H1 (cell line): ENCODE measurements around the gene AP3M1. TPM values are rescaled to one million over a fixed set of nuclear protein-coding genes. Genes with fewer than 3 reads are reported as not detected.

ENCODE experiments used
- CTCF ChIA-PET: fragments of 300-600 bp; sonication (Branson Sonifier 250); formaldehyde crosslinking; loops from one replicate; lab custom pipeline; 2021; ENCODE audit not compliant: partially characterized antibody; lab: Charles Lee
- POLR2A ChIA-PET: fragments of 300-600 bp; sonication (Branson Sonifier 250); formaldehyde crosslinking; loops from one replicate; lab custom pipeline; 2021; ENCODE audit warnings: inconsistent platforms; ENCODE audit not compliant: partially characterized antibody; lab: Charles Lee
- DNase-seq, 2 experiments: peaks; one replicate each; pipeline versions ENCODE4 v3.0.0 to v3.0.0-alpha.2; 2010 to 2022; ENCODE audit warnings: low spot score in 2 of 2, low read depth in 1 of 2, mixed read lengths in 1 of 2
- FAIRE-seq: peaks from 2 replicates; lab custom pipeline; 2011; peaks lifted over from hg19 to GRCh38; lab: Jason Lieb, UNC
- H2AFZ ChIP-seq: 2 replicates; pipeline ENCODE4 v1.8.1; 2012; ENCODE audit warnings: low read length, inconsistent platforms
- H2AK5ac ChIP-seq: 2 replicates; pipeline ENCODE4 v1.6.1; 2013; ENCODE audit warnings: low read depth, low read length
- H2BK120ac ChIP-seq: replicated peaks from 2 replicates; pipeline ENCODE3; 2013; ENCODE audit warnings: low read depth, low read length, inconsistent platforms
- H2BK12ac ChIP-seq: 2 replicates; pipeline ENCODE4 v1.6.1; 2013; ENCODE audit warnings: low read depth, low read length
- H2BK15ac ChIP-seq: 2 replicates; pipeline ENCODE4 v1.6.1; 2013; ENCODE audit warnings: low read length
- H2BK20ac ChIP-seq: 2 replicates; pipeline ENCODE4 v1.6.1; 2013; ENCODE audit warnings: low read length
- H2BK5ac ChIP-seq: 2 replicates; pipeline ENCODE4 v1.6.1; 2013; ENCODE audit warnings: low read depth, low read length
- H3K14ac ChIP-seq: 2 replicates; pipeline ENCODE4 v1.6.1; 2013; ENCODE audit warnings: inconsistent platforms; ENCODE audit not compliant: insufficient read length
- H3K18ac ChIP-seq: 2 replicates; pipeline ENCODE4 v1.6.1; 2013; ENCODE audit warnings: low read length; ENCODE audit errors: extremely low read depth
- H3K23ac ChIP-seq: 2 replicates; pipeline ENCODE4 v1.6.1; 2013; ENCODE audit warnings: inconsistent platforms; ENCODE audit not compliant: insufficient read length
- H3K23me2 ChIP-seq: 2 replicates; pipeline ENCODE4 v1.6.1; 2013; ENCODE audit warnings: low read depth, low read length
- H3K27ac ChIP-seq: 2 replicates; pipeline ENCODE4 v1.6.1; 2011; ENCODE audit warnings: low read depth, low read length, inconsistent platforms
- H3K27me3 ChIP-seq, 4 experiments: replicated peaks in 1 of 4; 1 replicate in 1 of 4; 2 replicates in 3 of 4; pipeline versions ENCODE4 v1.6.1 to v1.8.1; 2011 to 2013; ENCODE audit warnings: low read length in 3 of 4, mild to moderate bottlenecking in 3 of 4, inconsistent platforms in 2 of 4, mixed read lengths in 2 of 4, moderate library complexity in 1 of 4; ENCODE audit not compliant: control insufficient read depth in 3 of 4, insufficient read depth in 3 of 4; ENCODE audit errors: extremely low read depth in 1 of 4
- H3K36me3 ChIP-seq, 4 experiments: 2 replicates each; pipeline versions ENCODE4 v1.6.1 to v1.8.1; 2011 to 2013; ENCODE audit warnings: mild to moderate bottlenecking in 4 of 4, low read length in 3 of 4, moderate library complexity in 2 of 4, control low read depth in 1 of 4, inconsistent platforms in 1 of 4; ENCODE audit not compliant: insufficient read depth in 4 of 4, control insufficient read depth in 2 of 4
- H3K4ac ChIP-seq: replicated peaks from 2 replicates; pipeline ENCODE3; 2013; ENCODE audit warnings: low read length, low read depth, mixed read lengths, inconsistent platforms; ENCODE audit not compliant: insufficient read length
- H3K4me1 ChIP-seq, 4 experiments: replicated peaks in 1 of 4; 1 replicate in 1 of 4; 2 replicates in 3 of 4; pipeline versions ENCODE4 v1.6.1 to v1.8.1; 2011 to 2013; ENCODE audit warnings: low read length in 3 of 4, inconsistent platforms in 2 of 4, mixed read lengths in 1 of 4; ENCODE audit not compliant: insufficient read depth in 4 of 4, control insufficient read depth in 3 of 4
- H3K4me2 ChIP-seq, 2 experiments: 2 replicates each; pipeline versions ENCODE4 v1.6.1 to v1.8.1; 2011 to 2013; ENCODE audit warnings: low read depth in 2 of 2, low read length in 2 of 2, control low read depth in 1 of 2, inconsistent platforms in 1 of 2, mild to moderate bottlenecking in 1 of 2; ENCODE audit not compliant: insufficient read depth in 1 of 2
- H3K4me3 ChIP-seq, 4 experiments: fragments of 200-600, 300-600 bp in 1 of 4; sonication (generic), shearing (Covaris generic), sonication (Bioruptor Twin) in 1 of 4; 2 replicates each; pipeline versions ENCODE4 v1.5.1 to v1.8.1; 2011 to 2016; ENCODE audit warnings: low read length in 4 of 4, low read depth in 3 of 4, control low read depth in 2 of 4, inconsistent platforms in 2 of 4, mild to moderate bottlenecking in 2 of 4, mixed read lengths in 1 of 4, moderate library complexity in 1 of 4; ENCODE audit not compliant: insufficient read depth in 2 of 4; ENCODE audit errors: extremely low read depth in 1 of 4
- H3K56ac ChIP-seq: replicated peaks from 2 replicates; pipeline ENCODE3; 2013; ENCODE audit warnings: low read depth, mild to moderate bottlenecking, mixed read lengths, low read length, inconsistent platforms; ENCODE audit not compliant: insufficient read length
- H3K79me1 ChIP-seq: 2 replicates; pipeline ENCODE4 v1.6.1; 2013; ENCODE audit warnings: low read depth, low read length, control low read depth
- H3K79me2 ChIP-seq, 2 experiments: 2 replicates each; pipeline versions ENCODE4 v1.6.1 to v1.8.1; 2012 to 2013; ENCODE audit warnings: low read length in 2 of 2, mild to moderate bottlenecking in 2 of 2, inconsistent platforms in 1 of 2; ENCODE audit not compliant: insufficient read depth in 2 of 2, control insufficient read depth in 1 of 2
- H3K9ac ChIP-seq, 4 experiments: replicated peaks in 1 of 4; 1 replicate in 1 of 4; 2 replicates in 3 of 4; pipeline versions ENCODE4 v1.6.1 to v1.8.1; 2011 to 2013; ENCODE audit warnings: low read depth in 3 of 4, low read length in 3 of 4, control low read depth in 2 of 4, mild to moderate bottlenecking in 2 of 4, moderate library complexity in 2 of 4, inconsistent platforms in 1 of 4; ENCODE audit errors: extremely low read depth in 1 of 4
- H3K9me3 ChIP-seq, 2 experiments: 2 replicates each; pipeline versions ENCODE4 v1.6.1 to v1.8.1; 2012 to 2013; ENCODE audit warnings: mild to moderate bottlenecking in 2 of 2, moderate library complexity in 2 of 2, control low read depth in 1 of 2, inconsistent platforms in 1 of 2, low read depth in 1 of 2, low read length in 1 of 2, mixed read lengths in 1 of 2; ENCODE audit not compliant: insufficient read depth in 2 of 2
- H4K20me1 ChIP-seq, 2 experiments: replicated peaks in 1 of 2; 2 replicates each; pipeline versions ENCODE3 to v1.8.1; 2011 to 2013; ENCODE audit warnings: inconsistent platforms in 2 of 2, low read length in 2 of 2, mild to moderate bottlenecking in 1 of 2; ENCODE audit not compliant: insufficient read depth in 2 of 2, control insufficient read depth in 1 of 2
- H4K5ac ChIP-seq: 2 replicates; pipeline ENCODE4 v1.6.1; 2013; ENCODE audit warnings: low read length, low read depth, mixed read lengths, inconsistent platforms; ENCODE audit not compliant: insufficient read length
- H4K8ac ChIP-seq: 2 replicates; pipeline ENCODE4 v1.8.0; 2013; ENCODE audit warnings: mild to moderate bottlenecking, moderate library complexity, low read length, inconsistent platforms; ENCODE audit not compliant: insufficient read depth; ENCODE audit errors: extremely low read depth
- H4K91ac ChIP-seq: replicated peaks from 2 replicates; pipeline ENCODE3; 2013; ENCODE audit warnings: low read length, mixed read lengths, inconsistent platforms; ENCODE audit not compliant: insufficient read length
- ASH2L ChIP-seq: fragments of 200-600, 300-600 bp; sonication (generic); IDR thresholded peaks from one replicate; pipeline ENCODE4 v1.7.1; 2017; ENCODE audit warnings: low read length
- BCL11A ChIP-seq, 2 experiments: IDR thresholded peaks; one replicate each; pipeline ENCODE4 v1.6.1; 2011; ENCODE audit warnings: low read depth in 2 of 2, low read length in 2 of 2, mild to moderate bottlenecking in 2 of 2
- CTBP2 ChIP-seq: IDR thresholded peaks from 2 replicates; pipeline ENCODE4 v1.7.0; 2011; ENCODE audit warnings: borderline replicate concordance, mild to moderate bottlenecking, moderate library complexity, mixed read lengths, low read length; ENCODE audit not compliant: insufficient read depth, insufficient read length
- JUN ChIP-seq: IDR thresholded peaks from 2 replicates; pipeline ENCODE4 v1.6.1; 2011; ENCODE audit warnings: low read depth, mild to moderate bottlenecking, improper control_type of control experiment, low read length
- RBBP5 ChIP-seq: IDR thresholded peaks from 2 replicates; pipeline ENCODE4 v1.7.1; 2012; ENCODE audit warnings: low read depth, mild to moderate bottlenecking, inconsistent platforms, low read length, moderate library complexity, borderline replicate concordance
- SIN3A ChIP-seq, 2 experiments: IDR thresholded peaks in 1 of 2; conservative IDR thresholded peaks in 1 of 2; 2 replicates each; pipeline ENCODE4 v1.6.1; 2011 to 2012; ENCODE audit warnings: low read length in 2 of 2, improper control_type of control experiment in 1 of 2, low read depth in 1 of 2, mild to moderate bottlenecking in 1 of 2
- SP4 ChIP-seq: IDR thresholded peaks from 2 replicates; pipeline ENCODE4 v1.6.1; 2012; ENCODE audit warnings: low read length, inconsistent platforms
- TCF12 ChIP-seq: IDR thresholded peaks from 2 replicates; pipeline ENCODE4 v1.6.1; 2011; ENCODE audit warnings: low read depth, mild to moderate bottlenecking, low read length
- TEAD4 ChIP-seq: IDR thresholded peaks from 2 replicates; pipeline ENCODE4 v1.6.1; 2012; ENCODE audit warnings: low read depth, low read length, inconsistent platforms, mixed read lengths
- WGBS, 2 experiments: shearing (Covaris generic) in 1 of 2; methylation state at CpG; one replicate each; pipeline versions ENCODE4 v1.1.6 to v1.1.7; 2013 to 2015; ENCODE audit warnings: low lambda C conversion rate in 2 of 2, mixed read lengths in 2 of 2, inconsistent platforms in 1 of 2, low coverage in 1 of 2, missing lambda C conversion rate in 1 of 2; ENCODE audit not compliant: insufficient replicate concordance in 2 of 2, insufficient coverage in 1 of 2, insufficient read length in 1 of 2; ENCODE audit errors: extremely low coverage in 1 of 2, missing lambda C conversion rate in 1 of 2; 5-methylcytosine and 5-hydroxymethylcytosine counted together
- polyA plus RNA-seq, 7 experiments: library from polyadenylated mRNA; depleted of rRNA in 3 of 7; stranded (reverse) in 5 of 7; unstranded in 2 of 7; fragments of >200 nt in 5 of 7; fragments of 200-250 nt in 2 of 7; gene quantifications; 1 replicate in 5 of 7; 2 replicates in 1 of 7; 4 replicates in 1 of 7; pipeline versions ENCODE4 v1.2.1 to v1.2.3, GENCODE V29; 2011 to 2013; ENCODE audit warnings: missing spikeins in 2 of 7, mixed read lengths in 2 of 7
- total RNA-seq: library from RNA; stranded (reverse); fragmentation: NEBNext Ultra II Directional; extraction: Animal tissue kit (Norgen Biotek cat#: 25700); gene quantifications from 2 replicates; pipeline ENCODE4 v1.2.1, GENCODE V29; 2021
- TF ChIP-seq, protein P1 (sequence below): IDR thresholded peaks from 2 replicates; pipeline ENCODE4 v1.6.1; 2011; ENCODE audit warnings: low read length, improper control_type of control experiment
- TF ChIP-seq, protein P2 (sequence below): IDR thresholded peaks from 2 replicates; pipeline ENCODE4 v1.6.1; 2011; ENCODE audit warnings: low read depth, mild to moderate bottlenecking, low read length; ENCODE audit not compliant: insufficient read depth

Gene AP3M1
- total and polyA plus RNA-seq, 2 of the 8 experiments (the other 6 are each of a cell fraction or from before 2014, with no cell fraction given) = 23.9 to 38.9 TPM

DNA sequence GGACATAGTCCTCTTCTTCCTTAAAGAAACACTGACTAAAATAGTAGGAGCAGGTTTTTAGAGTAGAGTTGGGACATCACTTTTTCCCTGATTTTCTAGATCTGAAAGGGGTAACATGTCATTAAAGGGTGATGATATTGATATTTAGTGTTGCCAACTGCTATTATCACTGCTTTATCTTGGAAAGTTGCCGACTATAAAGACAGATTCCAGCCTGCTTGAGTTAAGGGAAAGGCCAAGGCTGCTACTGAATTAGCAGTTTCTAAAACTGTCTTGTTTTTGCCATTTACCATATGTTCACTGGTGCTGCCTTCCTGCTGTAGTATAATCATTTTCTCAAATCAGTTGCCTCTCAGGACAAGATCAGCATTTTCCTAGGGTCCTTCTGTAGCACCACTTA lies 29.7 kb downstream of the AP3M1 start:
- no peaks in the 10 kb centered on the region for H3K4me1 ChIP-seq
- no peak overlapping the region for H3K4me3 ChIP-seq
- ChIA-PET CTCF (interaction anchor here (0.6 to 1.5 kb wide), 5 partner anchors 13 to 235 kb away, joined by 3 to 4 read pairs (median 3); no protein-coding TSS in a partner anchor), POLR2A (interaction anchor here (1.3 kb wide), 1 partner anchor 13 kb away, joined by 5 read pairs; no protein-coding TSS in a partner anchor)
- H3K18ac ChIP-seq = no peak overlapping the region
- DNase-seq (no peak), FAIRE-seq (no peak)
- no peak overlapping the region for H2BK12ac ChIP-seq
- no peak overlapping the region for H2AK5ac ChIP-seq
- H3K9me3 ChIP-seq = no peaks in the 10 kb centered on the region
- no peak overlapping the region for H4K91ac ChIP-seq
- H3K9ac ChIP-seq = no peak overlapping the region
- H4K5ac ChIP-seq = no peak overlapping the region
- no peak overlapping the region for H2AFZ ChIP-seq
- H4K20me1 ChIP-seq = peaks cover 0 to 3% of the 10 kb centered on the region in 2 experiments
- no peak overlapping the region for H2BK120ac ChIP-seq
- H3K4ac ChIP-seq = no peak overlapping the region
- no peak overlapping the region for H2BK5ac ChIP-seq
- H2BK15ac ChIP-seq = no peak overlapping the region
- no peak overlapping the region for H3K27ac ChIP-seq
- H3K14ac ChIP-seq = no peak overlapping the region
- 92% methylated on average over 1 of the region's 1 CpG; no CpG with 5 or more reads in 1 of the 2 experiments for WGBS, 2 experiments
- H3K36me3 ChIP-seq = peaks cover 18 to 92% (median 60%) of the 10 kb centered on the region in 4 experiments
- H3K23me2 ChIP-seq = no peaks in the 10 kb centered on the region
- no peaks in the 10 kb centered on the region for H3K79me1 ChIP-seq
- no peaks in the 10 kb centered on the region for H3K27me3 ChIP-seq
- no peaks in the 10 kb centered on the region for H3K79me2 ChIP-seq
- H3K56ac ChIP-seq = no peak overlapping the region
- no peak overlapping the region for H3K23ac ChIP-seq
- no peak overlapping the region for H3K4me2 ChIP-seq
- no peak overlapping the region for H4K8ac ChIP-seq
- H2BK20ac ChIP-seq = no peak overlapping the region
- TF ChIP-seq ASH2L (no peak), TEAD4 (no peak), TCF12 (no peak), JUN (no peak), BCL11A (IDR thresholded peaks at IDR 0.05; ENCODE audit: low read depth in 2 of 2, low read length in 2 of 2) (no peak), SIN3A (conservative IDR thresholded peaks at IDR 0.05 in 1 of 2, IDR thresholded peaks at IDR 0.05 in 1 of 2; ENCODE audit: low read depth in 1 of 2, low read length in 2 of 2) (no peak), RBBP5 (no peak), CTBP2 (no peak), SP4 (no peak)
- TF ChIP-seq, protein P1, sequence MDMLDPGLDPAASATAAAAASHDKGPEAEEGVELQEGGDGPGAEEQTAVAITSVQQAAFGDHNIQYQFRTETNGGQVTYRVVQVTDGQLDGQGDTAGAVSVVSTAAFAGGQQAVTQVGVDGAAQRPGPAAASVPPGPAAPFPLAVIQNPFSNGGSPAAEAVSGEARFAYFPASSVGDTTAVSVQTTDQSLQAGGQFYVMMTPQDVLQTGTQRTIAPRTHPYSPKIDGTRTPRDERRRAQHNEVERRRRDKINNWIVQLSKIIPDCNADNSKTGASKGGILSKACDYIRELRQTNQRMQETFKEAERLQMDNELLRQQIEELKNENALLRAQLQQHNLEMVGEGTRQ = no peak
- TF ChIP-seq, protein P2, sequence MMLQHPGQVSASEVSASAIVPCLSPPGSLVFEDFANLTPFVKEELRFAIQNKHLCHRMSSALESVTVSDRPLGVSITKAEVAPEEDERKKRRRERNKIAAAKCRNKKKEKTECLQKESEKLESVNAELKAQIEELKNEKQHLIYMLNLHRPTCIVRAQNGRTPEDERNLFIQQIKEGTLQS = no peak
